K562 (cell line): ENCODE data around the gene TMSB4X. TPM values are rescaled to one million over a fixed set of nuclear protein-coding genes. Genes with fewer than 3 reads are reported as not detected.
A peak's percentile ranks its signal among the peaks of the same experiment; 100 is the strongest.

Experiments used
- ATAC-seq: fragments of 200-7000 bp; cut with Tn5 transposase; 3 replicates; pipeline ENCODE4 v1.9.1; 2020; ENCODE audit warnings: moderate library complexity
- BruUV-seq: library from RNA; stranded (reverse); fragments of 400-500 nt; replicated peaks from 2 replicates; lab custom pipeline; 2021; lab: Mats Ljungman, UMichigan
- CTCF ChIA-PET: fragments of 300-600 bp; formaldehyde crosslinking; extraction: SDS; loops from one replicate; lab custom pipeline; 2021; ENCODE audit warnings: low intra/inter-chr PET ratio; lab: Yijun Ruan, JAX
- POLR2A ChIA-PET: fragments of 300-600, 350-650 bp; sonication (Branson Sonifier 250); formaldehyde crosslinking; extraction: SDS; loops from one replicate; lab custom pipeline; 2021; ENCODE audit warnings: antibody characterized with exemption, inconsistent platforms; lab: Yijun Ruan, JAX
- DNase-seq, 4 experiments: peaks; one replicate each; pipeline versions ENCODE4 v3.0.0 to v3.0.0-alpha.2; 2011 to 2018; ENCODE audit warnings: low spot score in 3 of 4, mixed read lengths in 3 of 4; ENCODE audit errors: extremely low read depth in 1 of 4
- FAIRE-seq: peaks from 2 replicates; lab custom pipeline; 2011; peaks lifted over from hg19 to GRCh38; lab: Jason Lieb, UNC
- H2AFZ ChIP-seq: 2 replicates; pipeline ENCODE4 v1.6.0; 2011; ENCODE audit warnings: low read depth, low read length, control low read depth, inconsistent platforms
- H3K27ac ChIP-seq: fragments of 200-600 bp; 3 replicates; pipeline ENCODE4 v1.8.0; 2011; ENCODE audit warnings: low read depth, mild to moderate bottlenecking, control low read depth, inconsistent platforms, low read length, moderate library complexity, mixed read lengths; ENCODE audit errors: extremely low read depth
- H3K27me3 ChIP-seq, 2 experiments: fragments of 300-600 bp in 1 of 2; 2 replicates in 1 of 2; 3 replicates in 1 of 2; pipeline versions ENCODE4 v1.6.0 to v1.8.0; 2011; ENCODE audit warnings: inconsistent platforms in 2 of 2, low read length in 2 of 2, mild to moderate bottlenecking in 1 of 2, mixed read lengths in 1 of 2, moderate library complexity in 1 of 2; ENCODE audit not compliant: control insufficient read depth in 2 of 2, insufficient read depth in 2 of 2
- H3K36me3 ChIP-seq: fragments of 300-600 bp; 3 replicates; pipeline ENCODE4 v1.8.0; 2011; ENCODE audit warnings: mild to moderate bottlenecking, low read length, inconsistent platforms; ENCODE audit not compliant: control insufficient read depth, insufficient read depth
- H3K4me1 ChIP-seq, 2 experiments: fragments of 200-600 bp in 1 of 2; replicated peaks in 1 of 2; 2 replicates in 1 of 2; 3 replicates in 1 of 2; pipeline versions ENCODE4 v1.5.1 to v1.8.0; 2011; ENCODE audit warnings: inconsistent platforms in 2 of 2, low read length in 2 of 2, mild to moderate bottlenecking in 1 of 2, mixed read lengths in 1 of 2, moderate library complexity in 1 of 2; ENCODE audit not compliant: control insufficient read depth in 2 of 2, insufficient read depth in 2 of 2
- H3K4me2 ChIP-seq: 2 replicates; pipeline ENCODE4 v1.6.1; 2011; ENCODE audit warnings: low read length, control low read depth, inconsistent platforms, mixed read lengths; ENCODE audit not compliant: insufficient read depth
- H3K4me3 ChIP-seq: fragments of 200-600 bp; sonication (generic), shearing (Covaris generic); 2 replicates; pipeline ENCODE4 v1.5.1; 2016; ENCODE audit warnings: control low read depth, inconsistent platforms
- H3K79me2 ChIP-seq: fragments of 200-600 bp; 3 replicates; pipeline ENCODE4 v1.8.0; 2011; ENCODE audit warnings: low read length, inconsistent platforms; ENCODE audit not compliant: control insufficient read depth, insufficient read depth
- H3K9ac ChIP-seq, 2 experiments: 2 replicates each; pipeline versions ENCODE4 v1.6.0 to v1.6.1; 2011; ENCODE audit warnings: low read depth in 2 of 2, low read length in 2 of 2, control low read depth in 1 of 2, inconsistent platforms in 1 of 2, mild to moderate bottlenecking in 1 of 2, mixed read lengths in 1 of 2; ENCODE audit not compliant: insufficient read depth in 1 of 2
- H3K9me1 ChIP-seq: one replicate; pipeline ENCODE4 v1.6.0; 2011; ENCODE audit warnings: inconsistent platforms, mild to moderate bottlenecking, low read length, moderate library complexity; ENCODE audit not compliant: control insufficient read depth, insufficient read depth
- H3K9me3 ChIP-seq: replicated peaks from 2 replicates; pipeline ENCODE4 v1.5.1; 2011; ENCODE audit warnings: low read depth, low read length, inconsistent platforms; ENCODE audit not compliant: control insufficient read depth, insufficient read depth
- H4K20me1 ChIP-seq: replicated peaks from 2 replicates; pipeline ENCODE4 v1.6.1; 2011; ENCODE audit warnings: low read length, inconsistent platforms, mixed read lengths; ENCODE audit not compliant: control insufficient read depth, insufficient read depth
- BRD4 ChIP-seq: fragments of 200-600 bp; sonication (generic); IDR thresholded peaks from 2 replicates; pipeline ENCODE4 v1.6.1; 2017; ENCODE audit warnings: inconsistent platforms
- CLOCK ChIP-seq: fragments of 250-450 bp; sonication (Bioruptor Pico); IDR thresholded peaks from 2 replicates; pipeline ENCODE4 v1.4.0; 2020; ENCODE audit warnings: mild to moderate bottlenecking, moderate library complexity, borderline replicate concordance
- CXXC5 ChIP-seq: fragments of 250-450 bp; sonication (Bioruptor Pico); IDR thresholded peaks from 2 replicates; pipeline ENCODE4 v1.8.0; 2022; ENCODE audit warnings: inconsistent platforms, mild to moderate bottlenecking, moderate library complexity
- MECOM ChIP-seq: fragments of 250-450 bp; sonication (Bioruptor Pico); IDR thresholded peaks from 2 replicates; pipeline ENCODE4 v1.8.0; 2022; ENCODE audit warnings: inconsistent platforms
- MYNN ChIP-seq, 2 experiments: sonication (generic); formaldehyde crosslinking in 1 of 2; IDR thresholded peaks; 2 replicates each; pipeline versions ENCODE4 v1.5.0 to v1.6.1; 2016 to 2020; ENCODE audit warnings: antibody characterized with exemption in 1 of 2, missing genetic modification reagents in 1 of 2
- SRSF9 ChIP-seq: fragments of 200-400 bp; formaldehyde crosslinking; IDR thresholded peaks from 2 replicates; pipeline ENCODE4 v1.6.1; 2017; ENCODE audit warnings: low read depth, low read length, borderline replicate concordance
- TEAD1 ChIP-seq, 2 experiments: fragments of 450-650 bp in 1 of 2; sonication (generic) in 1 of 2; formaldehyde crosslinking; IDR thresholded peaks; 2 replicates each; pipeline versions ENCODE4 v1.4.0 to v1.8.0; 2020 to 2022; ENCODE audit warnings: mild to moderate bottlenecking in 2 of 2, missing genetic modification reagents in 1 of 2
- ZNF140 ChIP-seq: fragments of 250-450 bp; sonication (Bioruptor Pico); IDR thresholded peaks from 2 replicates; pipeline ENCODE4 v1.8.0; 2021; ENCODE audit warnings: moderate library complexity, mild to moderate bottlenecking, inconsistent platforms
- ZNF76 ChIP-seq: fragments of 250-450 bp; sonication (Bioruptor Pico); IDR thresholded peaks from 2 replicates; pipeline ENCODE4 v1.4.0; 2020; ENCODE audit warnings: mild to moderate bottlenecking, moderate library complexity, borderline replicate concordance
- WGBS: fragments of 100-300 bp; shearing (Covaris generic); methylation state at CpG from one replicate; pipeline ENCODE4 v1.1.6; 2016; ENCODE audit warnings: low coverage, mixed read lengths; ENCODE audit not compliant: insufficient coverage; ENCODE audit errors: missing lambda C conversion rate; 5-methylcytosine and 5-hydroxymethylcytosine counted together
- in situ Hi-C: fragments of 300-500 bp; cut with MboI; formaldehyde crosslinking; loops from 4 replicates; pipeline ENCODE4 v1.15.0; 2018; ENCODE audit warnings: inconsistent platforms, mixed read lengths
- intact Hi-C: fragments of 100-400 bp; cut with micrococcal nuclease; formaldehyde crosslinking; loops from 2 replicates; pipeline ENCODE4 v1.14.2; 2022
- polyA plus RNA-seq, 8 experiments: library from polyadenylated mRNA; depleted of rRNA in 4 of 8; stranded (reverse) in 5 of 8; unstranded in 3 of 8; fragments of >200 nt; fragmentation: Nextera tagmentation in 2 of 8; fragmentation: Illumina TruSeq in 1 of 8; extraction: Ambion mirVana in 2 of 8; extraction: Trizol in 1 of 8; gene quantifications; 2 replicates each; pipeline versions ENCODE4 v1.2.1 to v1.2.3, GENCODE V29; 2011 to 2014; ENCODE audit warnings: inconsistent platforms in 1 of 8, missing spikeins in 1 of 8
- total RNA-seq, 7 experiments: library from RNA; depleted of rRNA in 6 of 7; stranded (reverse); fragments of >200 nt in 6 of 7; fragmentation: Illumina TruSeq in 2 of 7; extraction: Trizol in 2 of 7; gene quantifications; 2 replicates each; pipeline versions ENCODE4 v1.2.1 to v1.2.3, GENCODE V29; 2011 to 2021; ENCODE audit warnings: low replicate concordance in 1 of 7
- TF ChIP-seq, protein P1 (sequence below): fragments of 450-650 bp; IDR thresholded peaks from 2 replicates; pipeline ENCODE4 v1.6.1; 2017; ENCODE audit warnings: antibody characterized with exemption
- TF ChIP-seq, protein P2 (sequence below): fragments of 250-450 bp; sonication (Bioruptor Pico); IDR thresholded peaks from 2 replicates; pipeline ENCODE4 v1.8.0; 2021; ENCODE audit warnings: borderline replicate concordance, mild to moderate bottlenecking, moderate library complexity; ENCODE audit not compliant: poor library complexity, severe bottlenecking

The TMSB4X gene
- total and polyA plus RNA-seq, 9 of the 15 experiments (the other 6 are each of a cell fraction or from before 2014, with no cell fraction given): 1,035 to 2,035 (median 1,529) TPM

DNA sequence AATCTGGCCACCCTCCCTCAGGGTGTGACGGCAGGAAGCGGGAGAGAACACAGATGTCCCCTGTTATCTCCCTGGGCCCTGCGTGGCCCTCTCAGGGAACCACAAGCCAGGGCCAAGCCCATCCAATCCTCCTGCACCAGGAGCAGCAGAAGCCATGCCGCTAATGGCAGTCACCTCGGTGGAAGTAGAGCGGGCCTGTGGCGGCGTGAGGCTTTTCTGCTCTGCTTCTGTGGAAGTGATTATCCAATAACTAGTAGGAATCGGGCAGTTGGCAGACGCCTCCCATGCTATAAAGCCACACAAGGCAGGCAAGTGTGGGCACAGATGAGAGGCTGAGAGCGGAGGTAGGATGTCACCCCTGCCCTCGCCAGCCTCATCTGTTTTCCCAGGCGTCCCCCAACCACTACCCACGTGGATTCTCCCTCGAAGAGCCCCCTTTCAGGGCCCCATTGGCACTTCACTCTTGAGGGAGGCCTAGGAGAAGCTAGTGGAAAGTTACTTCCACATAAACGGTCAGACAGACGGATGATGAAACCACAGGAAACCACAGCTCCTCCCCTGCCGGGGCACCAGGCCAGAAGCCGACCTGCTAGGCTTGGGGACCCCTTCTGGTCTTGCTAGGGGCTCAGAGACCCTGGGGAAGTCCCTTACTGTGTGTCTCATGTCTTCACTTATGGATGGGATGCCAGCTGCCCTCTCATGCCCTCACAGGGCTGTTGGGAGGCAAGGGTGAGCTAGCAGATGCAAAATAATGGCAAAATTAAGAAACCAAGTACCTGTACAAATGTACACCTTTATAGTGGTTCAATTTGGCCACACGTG, 18.8 kb upstream of the TMSB4X start:
- ATAC-seq (peak; percentile 86), DNase-seq (peak; percentile 42 to 83 (median 64)), FAIRE-seq (peak; percentile 86)
- Histone ChIP-seq H3K4me1 (peaks cover 18 to 40% of the 10 kb centered on the region in 2 experiments), H3K36me3 (peaks cover 13% of the 10 kb centered on the region; the same call in 2 of the 3 replicates), H3K27me3 (no peaks in the 10 kb centered on the region), H3K9me1 (no peaks in the 10 kb centered on the region), H3K4me3 (peak overlapping the region; percentile 7; the same call in 1 of the 2 replicates), H2AFZ (peak overlapping the region; percentile 73), H3K9ac (peak overlapping the region; percentile 82 to 90), H3K79me2 (peaks cover 6% of the 10 kb centered on the region; the same call in 2 of the 3 replicates), H4K20me1 (no peaks in the 10 kb centered on the region), H3K9me3 (no peaks in the 10 kb centered on the region), H3K27ac (peak overlapping the region; percentile 99), H3K4me2 (peak overlapping the region; percentile 77)
- CTCF ChIA-PET: no interaction called here
- WGBS: under 1% methylated on average over 19 of the region's 20 CpGs
- intact Hi-C loops: loop anchor here (1.0 to 10.0 kb wide), 2 partner anchors 9 to 689 kb away; no protein-coding TSS in a partner anchor
- in situ Hi-C loops: loop anchor here (25.0 kb wide), 1 partner anchor 706 kb away; the partner anchor contains the start of gene TCEANC
- POLR2A ChIA-PET: interaction anchor here (0.8 to 3.1 kb wide), 5 partner anchors 9 to 30 kb away, joined by 3 to 31 read pairs (median 6); partner anchors contain the start of gene TMSB4X
- TSS peak; percentile 18 for BruUV-seq
- peak; percentile 96 for TF ChIP-seq BRD4
- TF ChIP-seq SRSF9: no peak
- no peak for TF ChIP-seq ZNF140 (CRISPR knock-in tag)
- 0 out of 2 replicates have a peak, but pooled peaks have one; percentile 22 for TF ChIP-seq MYNN (IDR thresholded peaks at IDR 0.05)
- no peak for TF ChIP-seq MYNN (CRISPR knock-in tag; IDR thresholded peaks at IDR 0.05)
- peak; percentile 92; the same call in 1 of the 2 replicates for TF ChIP-seq ZNF76 (CRISPR knock-in tag)
- TF ChIP-seq, protein P1, sequence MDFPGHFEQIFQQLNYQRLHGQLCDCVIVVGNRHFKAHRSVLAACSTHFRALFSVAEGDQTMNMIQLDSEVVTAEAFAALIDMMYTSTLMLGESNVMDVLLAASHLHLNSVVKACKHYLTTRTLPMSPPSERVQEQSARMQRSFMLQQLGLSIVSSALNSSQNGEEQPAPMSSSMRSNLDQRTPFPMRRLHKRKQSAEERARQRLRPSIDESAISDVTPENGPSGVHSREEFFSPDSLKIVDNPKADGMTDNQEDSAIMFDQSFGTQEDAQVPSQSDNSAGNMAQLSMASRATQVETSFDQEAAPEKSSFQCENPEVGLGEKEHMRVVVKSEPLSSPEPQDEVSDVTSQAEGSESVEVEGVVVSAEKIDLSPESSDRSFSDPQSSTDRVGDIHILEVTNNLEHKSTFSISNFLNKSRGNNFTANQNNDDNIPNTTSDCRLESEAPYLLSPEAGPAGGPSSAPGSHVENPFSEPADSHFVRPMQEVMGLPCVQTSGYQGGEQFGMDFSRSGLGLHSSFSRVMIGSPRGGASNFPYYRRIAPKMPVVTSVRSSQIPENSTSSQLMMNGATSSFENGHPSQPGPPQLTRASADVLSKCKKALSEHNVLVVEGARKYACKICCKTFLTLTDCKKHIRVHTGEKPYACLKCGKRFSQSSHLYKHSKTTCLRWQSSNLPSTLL: no peak
- TF ChIP-seq CXXC5: peak; percentile 86
- peak in 1 of 2 experiments; percentile 77; a peak in 2 of 4 replicates for TF ChIP-seq TEAD1 (CRISPR knock-in tag; IDR thresholded peaks at IDR 0.05)
- TF ChIP-seq, protein P2, sequence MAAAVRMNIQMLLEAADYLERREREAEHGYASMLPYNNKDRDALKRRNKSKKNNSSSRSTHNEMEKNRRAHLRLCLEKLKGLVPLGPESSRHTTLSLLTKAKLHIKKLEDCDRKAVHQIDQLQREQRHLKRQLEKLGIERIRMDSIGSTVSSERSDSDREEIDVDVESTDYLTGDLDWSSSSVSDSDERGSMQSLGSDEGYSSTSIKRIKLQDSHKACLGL (CRISPR knock-in tag): peak; percentile 2
- TF ChIP-seq MECOM: peak; percentile 73
- 0 out of 2 replicates have a peak, but pooled peaks have one; percentile 74 for TF ChIP-seq CLOCK
